HG02852 (cell line): ENCODE data around the gene FOXA3.
"Not testable (repeated sequence)": the region's sequence is repeated elsewhere in the genome, so short reads cannot be mapped to it uniquely, and the experiment has no call there.

ENCODE experiments used
- ATAC-seq: cut with Tn5 transposase; IDR thresholded peaks from one replicate; pipeline ENCODE4 v1.9.1; 2021; ENCODE audit warnings: mild to moderate bottlenecking, moderate library complexity; ENCODE audit not compliant: unreplicated experiment

Gene FOXA3

GRCh38 chr19:45827459-45828093 lies 36.5 kb upstream of the FOXA3 start:
- ATAC-seq, result no peak

GRCh38 chr19:45828523-45828922 lies 35.6 kb upstream of the FOXA3 start:
- ATAC-seq, result no peak

GRCh38 chr19:45828945-45829344 lies 35.2 kb upstream of the FOXA3 start:
- no peak for ATAC-seq

GRCh38 chr19:45834970-45835369 lies 29.2 kb upstream of the FOXA3 start:
- no peak for ATAC-seq

- no peak for ATAC-seq
These were observed 21.9 kb upstream of the FOXA3 start for GRCh38 chr19:45842198-45842597.

DNA sequence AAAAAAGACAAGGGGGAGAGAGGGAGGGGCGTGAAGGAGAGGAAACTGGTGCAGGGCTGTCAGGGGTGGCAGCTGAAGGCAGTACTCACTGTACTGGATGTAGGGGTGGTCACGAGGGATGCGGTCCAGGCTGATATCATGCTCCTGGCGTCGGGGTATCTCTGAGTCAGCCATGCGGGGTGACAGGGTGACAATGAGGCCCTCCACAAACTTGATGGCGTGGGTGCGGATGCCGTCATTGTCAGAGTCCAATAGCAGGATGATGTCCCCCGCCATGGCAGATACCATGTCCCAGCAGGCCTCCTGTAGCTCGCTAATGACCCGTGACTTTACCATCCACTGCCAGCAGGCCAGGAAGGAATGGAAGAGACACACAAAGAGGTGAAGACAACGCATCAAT lies 16.5 kb upstream of the FOXA3 start:
- ATAC-seq, result no peak

DNA sequence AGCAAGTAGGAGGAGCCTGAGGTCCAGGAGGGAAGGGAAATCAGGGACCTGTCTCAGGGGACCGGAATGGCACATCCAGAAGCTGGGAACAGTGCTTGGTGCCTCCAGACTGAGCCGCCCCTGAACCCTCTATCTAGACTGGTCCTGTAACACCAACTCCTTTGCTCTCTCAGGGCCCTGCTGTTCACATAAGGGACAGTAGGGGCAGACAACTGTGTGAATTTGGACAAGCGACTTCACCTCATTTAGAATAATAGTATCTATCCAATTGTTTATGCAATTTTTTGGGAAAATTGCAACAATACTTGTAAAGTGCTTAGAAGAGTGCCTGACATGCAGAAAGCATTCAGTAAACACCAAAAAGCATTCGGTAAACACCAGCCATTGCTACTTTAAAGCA lies 15.2 kb upstream of the FOXA3 start:
- ATAC-seq, result no peak

DNA sequence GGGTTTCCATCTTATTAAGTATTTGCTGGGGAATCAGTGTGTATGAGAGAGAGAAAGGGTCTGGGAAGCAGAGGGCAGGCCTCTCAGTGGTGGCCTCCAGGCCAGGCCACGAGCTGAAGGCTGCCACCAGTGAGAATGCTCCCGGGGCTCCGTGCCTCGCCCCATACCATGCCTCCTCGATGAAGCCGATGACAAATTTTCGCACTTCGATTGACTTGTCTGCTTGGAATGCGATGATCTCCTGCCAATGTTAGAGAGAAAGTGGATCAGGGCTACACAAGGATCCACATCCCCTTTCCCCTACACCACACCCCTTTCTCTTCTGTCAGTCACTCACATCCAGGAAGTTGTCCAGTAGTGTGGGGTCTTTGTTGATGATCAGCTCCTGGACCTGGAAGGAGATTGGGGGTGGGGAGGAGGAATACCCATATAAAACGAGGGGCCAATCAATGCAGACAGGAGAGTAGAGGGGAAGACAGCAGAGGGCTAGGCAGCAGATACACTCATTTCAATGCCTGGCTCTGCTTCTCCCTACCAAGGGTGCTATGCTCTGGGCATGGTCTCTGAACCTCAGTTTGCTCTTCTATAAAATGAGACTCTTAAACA lies 11.9 kb upstream of the FOXA3 start:
- ATAC-seq, result no peak

DNA sequence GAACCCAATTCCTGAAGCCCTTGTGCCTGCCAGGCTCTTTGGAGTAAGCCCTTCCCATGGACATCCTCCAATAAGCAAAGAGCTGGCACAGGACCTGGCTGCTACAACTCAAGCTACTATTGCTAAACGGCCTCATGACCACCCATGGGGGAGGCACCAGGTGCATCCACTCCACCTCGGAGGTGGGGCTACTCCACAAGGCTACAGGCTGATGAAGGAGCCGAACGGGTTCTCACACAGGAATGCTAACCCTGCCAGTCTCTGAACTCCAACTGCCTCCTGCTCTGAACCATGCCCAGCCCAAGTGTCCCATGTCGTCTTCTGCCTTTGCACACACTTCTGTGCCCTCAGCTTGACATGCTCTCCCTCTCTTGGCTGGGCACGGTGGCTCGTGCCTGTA lies 11.1 kb upstream of the FOXA3 start:
- no peak for ATAC-seq

- ATAC-seq, result no peak
These were observed 9.9 kb upstream of the FOXA3 start for GRCh38 chr19:45854167-45854778.

GRCh38 chr19:45860359-45861259 lies 3.5 kb upstream of the FOXA3 start:
- ATAC-seq, result no peak

GRCh38 chr19:45862271-45862563 lies 1.9 kb upstream of the FOXA3 start:
- ATAC-seq, result no peak

DNA sequence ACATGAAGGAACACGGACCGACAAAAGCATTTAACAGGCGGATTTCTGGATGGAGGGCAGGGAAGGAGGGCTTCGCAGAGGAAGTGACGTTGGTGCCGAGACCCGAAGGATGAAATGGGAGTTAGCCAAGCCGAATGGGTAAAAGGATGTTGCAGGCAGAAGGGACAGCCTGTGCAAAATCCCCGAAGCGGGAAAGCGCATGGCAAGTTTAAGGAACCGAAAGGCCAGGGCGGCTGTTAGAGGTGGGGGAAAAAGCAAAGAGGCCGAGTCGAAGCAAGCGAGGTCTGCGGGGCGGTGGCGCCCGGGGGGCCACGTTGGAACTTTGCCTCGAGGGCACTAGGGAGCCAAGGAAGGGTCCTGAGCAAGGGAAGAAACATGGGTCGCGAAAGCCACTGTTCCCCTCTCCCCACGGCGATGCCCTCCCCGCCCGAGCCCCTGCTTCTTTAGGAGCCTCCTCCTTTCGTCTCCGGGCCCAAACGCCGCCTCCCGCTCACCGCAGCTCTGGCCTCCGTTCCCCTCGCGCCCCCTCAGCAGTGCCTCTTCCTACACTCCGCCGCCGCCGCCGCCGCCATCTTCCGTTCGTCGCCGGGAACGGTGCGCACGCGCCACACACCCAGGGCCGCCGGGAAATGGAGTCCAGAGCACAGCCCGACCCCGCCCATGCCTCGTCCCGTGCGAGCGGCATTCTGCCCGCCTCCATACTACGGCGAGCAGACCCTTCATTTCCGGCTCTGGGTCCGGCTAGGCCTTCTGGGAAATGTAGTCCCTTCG lies 1.4 kb upstream of the FOXA3 start, which contains the start of gene SYMPK:
Gene SYMPK, minus strand, starts transcription at position 584 of the 771 bp plus-strand sequence. CDS start 8,652 bp downstream, outside the sequence.
- ATAC-seq, result peak; percentile 92

GRCh38 chr19:45863335-45863839 lies 739 bp upstream of the FOXA3 start:
- no peak for ATAC-seq

DNA sequence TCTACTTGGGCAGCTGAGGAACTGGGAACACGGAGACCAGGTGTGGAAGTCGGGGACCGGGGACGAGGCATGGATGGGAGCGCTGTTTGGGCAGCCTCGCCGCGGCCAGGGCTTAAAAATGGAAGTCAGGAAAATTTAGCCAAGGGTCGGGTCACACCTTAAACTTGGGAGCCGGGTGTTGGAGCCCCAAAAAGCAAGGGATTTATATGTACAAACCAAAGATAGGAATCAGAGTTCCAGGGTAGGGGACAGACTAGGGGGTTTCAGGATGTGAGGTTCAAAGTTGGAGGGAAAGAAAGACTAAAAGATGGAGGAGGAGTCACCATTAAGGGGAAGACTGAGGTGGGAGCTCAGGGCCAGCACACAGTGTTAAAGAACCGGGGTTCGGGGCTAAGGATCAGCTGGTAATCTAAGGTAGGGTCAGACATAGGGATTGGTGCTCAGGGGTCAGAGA lies 530 bp downstream of the FOXA3 start:
- no peak for ATAC-seq

DNA sequence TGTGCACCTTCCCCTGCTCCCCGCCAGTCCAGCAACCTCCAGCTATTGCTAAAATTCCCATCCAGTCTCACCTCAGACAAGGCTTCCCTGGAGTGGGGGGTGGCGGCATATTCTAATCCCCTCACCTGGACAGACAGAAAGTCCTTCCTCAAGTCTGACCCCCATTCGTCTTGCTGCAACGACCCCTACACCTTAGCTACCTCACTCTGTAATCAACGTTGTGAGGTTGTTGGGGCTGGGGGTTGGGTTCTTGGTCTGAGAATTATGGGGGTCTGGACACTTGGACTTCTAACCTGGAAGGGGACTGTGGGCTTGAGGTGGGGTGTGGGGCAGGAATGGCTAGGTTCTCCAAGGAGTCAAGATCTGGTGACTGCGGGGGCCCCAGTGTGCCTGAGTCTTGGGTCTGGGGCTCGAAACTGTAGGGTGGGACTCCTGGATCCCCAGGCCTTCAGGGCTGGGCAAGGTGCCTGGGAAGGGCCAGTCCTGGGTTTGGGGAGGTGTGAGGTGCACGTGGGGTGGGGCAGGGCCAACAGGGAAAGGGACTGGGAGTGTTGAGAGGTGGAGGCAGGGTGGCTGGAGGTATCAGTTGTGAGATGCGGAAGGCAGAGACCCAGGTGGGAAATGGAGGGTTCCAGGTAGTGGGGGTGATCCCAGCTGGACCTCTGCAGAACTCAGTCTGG lies 1.3 kb downstream of the FOXA3 start:
- ATAC-seq, result no peak

- no peak for ATAC-seq
These were observed 2.5 kb downstream of the FOXA3 start for GRCh38 chr19:45866400-45867176.

- not testable (repeated sequence) for ATAC-seq
These were observed 3.1 kb downstream of the FOXA3 start for GRCh38 chr19:45867241-45867640.

- no peak for ATAC-seq
These were observed 6.7 kb downstream of the FOXA3 start for GRCh38 chr19:45870798-45871197.
